A549 (cell line): Measurements from ENCODE around the gene GPX7. TPM values are rescaled to one million over a fixed set of nuclear protein-coding genes. Genes with fewer than 3 reads are reported as not detected.

Experiments
- ATAC-seq, 2 experiments: fragments of 200-7000 bp in 1 of 2; fragments of >200 bp in 1 of 2; cut with Nextera tagmentation in 1 of 2; cut with Tn5 transposase in 1 of 2; 3 replicates each; pipeline versions ENCODE4 v1.8.0 to v1.9.1; 2018 to 2020; ENCODE audit warnings: mild to moderate bottlenecking in 1 of 2, moderate library complexity in 1 of 2
- CTCF ChIA-PET: fragments of 300-600 bp; sonication (Branson Sonifier 250); formaldehyde crosslinking; extraction: SDS; loops from one replicate; lab custom pipeline; 2021; ENCODE audit warnings: antibody characterized with exemption, inconsistent platforms; lab: Yijun Ruan, JAX
- POLR2A ChIA-PET: fragments of 350-600 bp; formaldehyde crosslinking; extraction: SDS; loops from one replicate; lab custom pipeline; 2021; ENCODE audit warnings: antibody characterized with exemption, inconsistent platforms; lab: Yijun Ruan, JAX
- DNase-seq, 2 experiments: peaks; one replicate each; pipeline versions ENCODE4 v3.0.0 to v3.0.0-alpha.2; 2011 to 2016; ENCODE audit warnings: low read depth in 1 of 2, low spot score in 1 of 2
- FAIRE-seq: peaks from 2 replicates; lab custom pipeline; 2011; peaks lifted over from hg19 to GRCh38; lab: Jason Lieb, UNC
- H3K27ac ChIP-seq, 2 experiments: fragments of >200 bp; sonication (Bioruptor Twin); formaldehyde crosslinking; 3 replicates each; pipeline ENCODE4 v1.5.1; 2016 to 2017
- H3K4me1 ChIP-seq: fragments of >200 bp; sonication (Bioruptor Twin); formaldehyde crosslinking; 3 replicates; pipeline ENCODE4 v1.6.1; 2016
- H3K4me2 ChIP-seq: fragments of >200 bp; sonication (Bioruptor Twin); formaldehyde crosslinking; 3 replicates; pipeline ENCODE4 v1.6.1; 2016
- H3K4me3 ChIP-seq: fragments of >200 bp; sonication (Bioruptor Twin); formaldehyde crosslinking; 3 replicates; pipeline ENCODE4 v1.5.1; 2016
- H3K9me3 ChIP-seq: fragments of >200 bp; sonication (Bioruptor Twin); formaldehyde crosslinking; 3 replicates; pipeline ENCODE4 v1.6.1; 2016
- CHD4 ChIP-seq: fragments of 200-600 bp; sonication (generic); IDR thresholded peaks from 2 replicates; pipeline ENCODE4 v1.6.1; 2016; ENCODE audit warnings: antibody characterized with exemption, mild to moderate bottlenecking, borderline replicate concordance
- ESRRA ChIP-seq: fragments of 150-350 bp; IDR thresholded peaks from 2 replicates; pipeline ENCODE4 v1.6.1; 2014; ENCODE audit warnings: mild to moderate bottlenecking, low read length, borderline replicate concordance
- HOXB13 ChIP-seq: fragments of 250-450 bp; sonication (Bioruptor Pico); IDR thresholded peaks from 2 replicates; pipeline ENCODE4 v1.5.0; 2020; ENCODE audit warnings: low read depth, mild to moderate bottlenecking, moderate library complexity
- HOXB5 ChIP-seq: fragments of 250-450 bp; sonication (Bioruptor Pico); IDR thresholded peaks from 2 replicates; pipeline ENCODE4 v1.5.0; 2020; ENCODE audit warnings: mild to moderate bottlenecking, moderate library complexity
- MAFK ChIP-seq: fragments of 450-650 bp; IDR thresholded peaks from 2 replicates; pipeline ENCODE4 v1.6.1; 2014; ENCODE audit not compliant: partially characterized antibody
- PHF8 ChIP-seq: fragments of 200-600 bp; sonication (generic); IDR thresholded peaks from 2 replicates; pipeline ENCODE4 v1.6.1; 2016; ENCODE audit warnings: low read depth, mild to moderate bottlenecking, antibody characterized with exemption, moderate library complexity, borderline replicate concordance
- RARB ChIP-seq: fragments of 250-450 bp; sonication (Bioruptor Pico); IDR thresholded peaks from 2 replicates; pipeline ENCODE4 v1.8.0; 2021; ENCODE audit warnings: mild to moderate bottlenecking, moderate library complexity
- RCOR1 ChIP-seq: fragments of 150-350 bp; IDR thresholded peaks from 2 replicates; pipeline ENCODE4 v1.6.1; 2014; ENCODE audit warnings: antibody characterized with exemption, low read length, low read depth
- SMC3 ChIP-seq: fragments of >200 bp; sonication (Bioruptor Twin); formaldehyde crosslinking; IDR thresholded peaks from 3 replicates; pipeline ENCODE4 v1.6.1; 2018; ENCODE audit warnings: inconsistent platforms
- TP53 ChIP-seq: fragments of 250-450 bp; sonication (Bioruptor Pico); IDR thresholded peaks from 2 replicates; pipeline ENCODE4 v1.5.0; 2021; ENCODE audit warnings: mild to moderate bottlenecking, moderate library complexity
- WGBS: methylation state at CpG from one replicate; pipeline ENCODE4 v1.1.6; 2017; ENCODE audit errors: missing lambda C conversion rate; 5-methylcytosine and 5-hydroxymethylcytosine counted together
- polyA plus RNA-seq, 4 experiments: library from polyadenylated mRNA; depleted of rRNA in 3 of 4; stranded (reverse); fragments of >200 nt; fragmentation: RNase III in 1 of 4; extraction: RNeasy Plus Mini Kit Qiagen cat#74134 plus additional on column Dnase treatment in 1 of 4; gene quantifications; 2 replicates in 3 of 4; 3 replicates in 1 of 4; pipeline ENCODE4 v1.2.3, GENCODE V29; 2011 to 2017
- TF ChIP-seq, protein P1 (sequence below): fragments of >200 bp; sonication (Bioruptor Twin); formaldehyde crosslinking; IDR thresholded peaks from 3 replicates; pipeline ENCODE4 v1.6.1; 2016
- TF ChIP-seq, protein P2 (sequence below): IDR thresholded peaks from 2 replicates; pipeline ENCODE4 v1.6.1; 2012
- TF ChIP-seq, protein P3 (sequence below): fragments of 200-600 bp; sonication (generic); IDR thresholded peaks from 2 replicates; pipeline ENCODE4 v1.6.1; 2016; ENCODE audit warnings: antibody characterized with exemption, mild to moderate bottlenecking, moderate library complexity
- TF ChIP-seq, protein P4 (sequence below): fragments of 250-450 bp; sonication (Bioruptor Pico); IDR thresholded peaks from 2 replicates; pipeline ENCODE4 v1.5.0; 2021; ENCODE audit warnings: mild to moderate bottlenecking, moderate library complexity, borderline replicate concordance

The GPX7 gene
- polyA plus RNA-seq, 2 of the 4 experiments (the other 2 are of a cell fraction): not detected

DNA sequence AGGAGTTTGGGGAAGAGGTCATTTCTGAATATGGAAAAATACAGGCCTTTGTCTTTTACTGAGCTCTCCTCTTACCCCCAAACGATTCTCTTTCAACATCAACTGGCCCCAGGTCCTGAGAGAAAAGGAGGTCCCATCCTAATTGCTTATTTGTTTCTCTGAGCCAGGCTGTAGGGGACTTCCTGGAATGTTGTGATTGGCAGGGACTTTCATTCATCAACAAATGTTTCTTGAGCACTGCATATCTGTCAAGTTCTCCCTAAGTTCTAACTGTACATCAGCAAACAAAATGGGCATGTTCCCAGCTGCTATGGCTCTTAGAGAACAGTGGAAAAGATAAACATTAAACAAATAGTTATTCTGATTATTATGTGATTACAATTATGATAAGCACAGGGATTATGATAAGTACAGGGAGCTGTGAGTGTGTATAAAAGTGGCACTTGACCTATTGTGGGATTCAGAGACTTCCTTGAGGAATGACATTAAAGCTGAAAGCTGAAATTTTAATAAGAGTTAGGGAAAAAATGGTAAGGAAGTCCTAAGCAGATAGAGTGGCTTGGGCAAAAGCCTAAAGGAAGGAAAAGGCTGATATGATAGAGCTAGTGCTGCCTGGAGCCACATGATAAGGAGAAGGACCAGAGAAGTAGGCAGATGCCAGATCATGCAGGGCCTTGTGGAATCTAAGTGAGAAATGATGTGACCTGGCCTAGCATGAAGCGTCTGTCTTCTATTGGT is 11.6 kb downstream of the GPX7 start:
- ChIA-PET CTCF (interaction anchor here (1.1 to 1.8 kb wide), 2 partner anchors 9 to 72 kb away, joined by 3 to 4 read pairs; no protein-coding TSS in a partner anchor), POLR2A (no interaction called here)
- WGBS: 42% methylated on average over 2 of the region's 2 CpGs
- Histone ChIP-seq H3K4me1 (no peaks in the 10 kb centered on the region), H3K9me3 (no peaks in the 10 kb centered on the region), H3K4me2 (no peak overlapping the region), H3K27ac (no peak overlapping the region), H3K4me3 (no peak overlapping the region)
- no peak for DNase-seq
- TF ChIP-seq CHD4 (no peak), PHF8 (no peak), RCOR1 (no peak), HOXB13 (CRISPR knock-in tag) (no peak), HOXB5 (CRISPR knock-in tag) (no peak), SMC3 (no peak), TP53 (CRISPR knock-in tag) (no peak)
- TF ChIP-seq, protein P1, sequence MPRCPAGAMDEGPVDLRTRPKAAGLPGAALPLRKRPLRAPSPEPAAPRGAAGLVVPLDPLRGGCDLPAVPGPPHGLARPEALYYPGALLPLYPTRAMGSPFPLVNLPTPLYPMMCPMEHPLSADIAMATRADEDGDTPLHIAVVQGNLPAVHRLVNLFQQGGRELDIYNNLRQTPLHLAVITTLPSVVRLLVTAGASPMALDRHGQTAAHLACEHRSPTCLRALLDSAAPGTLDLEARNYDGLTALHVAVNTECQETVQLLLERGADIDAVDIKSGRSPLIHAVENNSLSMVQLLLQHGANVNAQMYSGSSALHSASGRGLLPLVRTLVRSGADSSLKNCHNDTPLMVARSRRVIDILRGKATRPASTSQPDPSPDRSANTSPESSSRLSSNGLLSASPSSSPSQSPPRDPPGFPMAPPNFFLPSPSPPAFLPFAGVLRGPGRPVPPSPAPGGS: no peak
- ATAC-seq: no peak
- FAIRE-seq: no peak

DNA sequence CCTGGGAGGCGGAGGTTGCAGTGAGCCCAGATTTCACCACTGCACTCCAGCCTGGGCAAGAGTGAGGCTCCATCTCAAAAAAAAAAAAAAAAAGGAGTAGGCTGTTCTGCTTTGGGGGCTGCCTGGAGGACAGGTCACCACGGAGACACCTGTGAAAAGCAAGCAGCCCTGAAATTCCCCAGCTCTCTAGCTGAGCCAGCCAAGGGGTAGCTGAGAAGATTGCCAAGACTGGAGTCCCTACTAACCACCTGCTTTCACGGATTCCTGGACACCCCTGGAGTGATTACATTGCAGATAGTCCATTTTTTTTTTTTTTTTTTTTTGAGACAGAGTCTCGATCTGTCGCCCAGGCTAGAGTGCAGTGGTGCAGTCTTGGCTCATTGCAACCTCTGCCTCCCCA is 12.5 kb downstream of the GPX7 start:
- DNase-seq (no peak), FAIRE-seq (no peak), ATAC-seq (no peak)
- no peaks in the 10 kb centered on the region for H3K9me3 ChIP-seq
- H3K4me2 ChIP-seq: no peak overlapping the region
- 76% methylated on average over 5 of the region's 5 CpGs for WGBS
- ChIA-PET CTCF (interaction anchor here (0.6 to 1.8 kb wide), 2 partner anchors 40 to 71 kb away, joined by 4 to 5 read pairs; no protein-coding TSS in a partner anchor), POLR2A (no interaction called here)
- no peak overlapping the region for H3K4me3 ChIP-seq
- TF ChIP-seq RARB (CRISPR knock-in tag): no peak
- TF ChIP-seq, protein P2, sequence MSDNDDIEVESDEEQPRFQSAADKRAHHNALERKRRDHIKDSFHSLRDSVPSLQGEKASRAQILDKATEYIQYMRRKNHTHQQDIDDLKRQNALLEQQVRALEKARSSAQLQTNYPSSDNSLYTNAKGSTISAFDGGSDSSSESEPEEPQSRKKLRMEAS: no peak
- TF ChIP-seq MAFK: no peak
- TF ChIP-seq ESRRA: no peak
- TF ChIP-seq, protein P3, sequence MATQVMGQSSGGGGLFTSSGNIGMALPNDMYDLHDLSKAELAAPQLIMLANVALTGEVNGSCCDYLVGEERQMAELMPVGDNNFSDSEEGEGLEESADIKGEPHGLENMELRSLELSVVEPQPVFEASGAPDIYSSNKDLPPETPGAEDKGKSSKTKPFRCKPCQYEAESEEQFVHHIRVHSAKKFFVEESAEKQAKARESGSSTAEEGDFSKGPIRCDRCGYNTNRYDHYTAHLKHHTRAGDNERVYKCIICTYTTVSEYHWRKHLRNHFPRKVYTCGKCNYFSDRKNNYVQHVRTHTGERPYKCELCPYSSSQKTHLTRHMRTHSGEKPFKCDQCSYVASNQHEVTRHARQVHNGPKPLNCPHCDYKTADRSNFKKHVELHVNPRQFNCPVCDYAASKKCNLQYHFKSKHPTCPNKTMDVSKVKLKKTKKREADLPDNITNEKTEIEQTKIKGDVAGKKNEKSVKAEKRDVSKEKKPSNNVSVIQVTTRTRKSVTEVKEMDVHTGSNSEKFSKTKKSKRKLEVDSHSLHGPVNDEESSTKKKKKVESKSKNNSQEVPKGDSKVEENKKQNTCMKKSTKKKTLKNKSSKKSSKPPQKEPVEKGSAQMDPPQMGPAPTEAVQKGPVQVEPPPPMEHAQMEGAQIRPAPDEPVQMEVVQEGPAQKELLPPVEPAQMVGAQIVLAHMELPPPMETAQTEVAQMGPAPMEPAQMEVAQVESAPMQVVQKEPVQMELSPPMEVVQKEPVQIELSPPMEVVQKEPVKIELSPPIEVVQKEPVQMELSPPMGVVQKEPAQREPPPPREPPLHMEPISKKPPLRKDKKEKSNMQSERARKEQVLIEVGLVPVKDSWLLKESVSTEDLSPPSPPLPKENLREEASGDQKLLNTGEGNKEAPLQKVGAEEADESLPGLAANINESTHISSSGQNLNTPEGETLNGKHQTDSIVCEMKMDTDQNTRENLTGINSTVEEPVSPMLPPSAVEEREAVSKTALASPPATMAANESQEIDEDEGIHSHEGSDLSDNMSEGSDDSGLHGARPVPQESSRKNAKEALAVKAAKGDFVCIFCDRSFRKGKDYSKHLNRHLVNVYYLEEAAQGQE: no peak
- TF ChIP-seq, protein P4, sequence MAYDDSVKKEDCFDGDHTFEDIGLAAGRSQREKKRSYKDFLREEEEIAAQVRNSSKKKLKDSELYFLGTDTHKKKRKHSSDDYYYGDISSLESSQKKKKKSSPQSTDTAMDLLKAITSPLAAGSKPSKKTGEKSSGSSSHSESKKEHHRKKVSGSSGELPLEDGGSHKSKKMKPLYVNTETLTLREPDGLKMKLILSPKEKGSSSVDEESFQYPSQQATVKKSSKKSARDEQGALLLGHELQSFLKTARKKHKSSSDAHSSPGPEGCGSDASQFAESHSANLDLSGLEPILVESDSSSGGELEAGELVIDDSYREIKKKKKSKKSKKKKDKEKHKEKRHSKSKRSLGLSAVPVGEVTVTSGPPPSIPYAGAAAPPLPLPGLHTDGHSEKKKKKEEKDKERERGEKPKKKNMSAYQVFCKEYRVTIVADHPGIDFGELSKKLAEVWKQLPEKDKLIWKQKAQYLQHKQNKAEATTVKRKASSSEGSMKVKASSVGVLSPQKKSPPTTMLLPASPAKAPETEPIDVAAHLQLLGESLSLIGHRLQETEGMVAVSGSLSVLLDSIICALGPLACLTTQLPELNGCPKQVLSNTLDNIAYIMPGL (CRISPR knock-in tag): no peak
- no peak overlapping the region for H3K27ac ChIP-seq
- no peaks in the 10 kb centered on the region for H3K4me1 ChIP-seq
